IMR-90 (cell line): Measurements from ENCODE around the gene COL4A5. TPM values are rescaled to one million over a fixed set of nuclear protein-coding genes. Genes with fewer than 3 reads are reported as not detected.

Source experiments
- ATAC-seq: fragments of 200-7000 bp; cut with Tn5 transposase; 2 replicates; pipeline ENCODE4 v1.9.1; 2020; ENCODE audit warnings: low read depth, mild to moderate bottlenecking, moderate library complexity
- BruUV-seq: library from RNA; stranded (reverse); fragments of 400-500 nt; replicated peaks from 2 replicates; lab custom pipeline; 2021; lab: Mats Ljungman, UMichigan
- CTCF ChIA-PET: fragments of 300-600 bp; formaldehyde crosslinking; extraction: SDS; loops from one replicate; lab custom pipeline; 2021; ENCODE audit warnings: antibody characterized with exemption; lab: Yijun Ruan, JAX
- POLR2A ChIA-PET: fragments of 300-600 bp; sonication (Branson Sonifier 250); formaldehyde crosslinking; loops from one replicate; lab custom pipeline; 2022; ENCODE audit warnings: antibody characterized with exemption; ENCODE audit not compliant: unreplicated experiment; lab: Charles Lee
- DNase-seq: peaks from one replicate; pipeline ENCODE4 v3.0.0; 2013
- H2AFZ ChIP-seq: replicated peaks from 2 replicates; pipeline ENCODE3; 2013; ENCODE audit warnings: low read length, mild to moderate bottlenecking; ENCODE audit not compliant: poor library complexity
- H2AK5ac ChIP-seq: 2 replicates; pipeline ENCODE4 v1.6.1; 2013; ENCODE audit warnings: low read depth, low read length, inconsistent platforms
- H2AK9ac ChIP-seq: replicated peaks from 2 replicates; pipeline ENCODE3; 2013; ENCODE audit warnings: mild to moderate bottlenecking, low read depth, low read length, moderate library complexity; ENCODE audit not compliant: poor library complexity
- H2BK120ac ChIP-seq: 2 replicates; pipeline ENCODE4 v1.6.1; 2013; ENCODE audit warnings: low read depth, low read length, inconsistent platforms
- H2BK15ac ChIP-seq: 3 replicates; pipeline ENCODE4 v1.6.1; 2013; ENCODE audit warnings: low read depth, low read length, inconsistent platforms
- H2BK20ac ChIP-seq: 2 replicates; pipeline ENCODE4 v1.6.1; 2013; ENCODE audit warnings: low read depth, mild to moderate bottlenecking, inconsistent platforms, low read length, moderate library complexity
- H2BK5ac ChIP-seq: 2 replicates; pipeline ENCODE4 v1.6.1; 2013; ENCODE audit warnings: mild to moderate bottlenecking, low read depth, low read length, inconsistent platforms; ENCODE audit not compliant: poor library complexity, severe bottlenecking
- H3K14ac ChIP-seq: replicated peaks from 2 replicates; pipeline ENCODE4 v1.6.1; 2013; ENCODE audit warnings: low read depth, low read length, inconsistent platforms
- H3K18ac ChIP-seq: 2 replicates; pipeline ENCODE4 v1.6.1; 2013; ENCODE audit warnings: low read depth, low read length, control low read depth
- H3K23ac ChIP-seq: 2 replicates; pipeline ENCODE4 v1.6.1; 2013; ENCODE audit warnings: low read depth, low read length, inconsistent platforms
- H3K27ac ChIP-seq: 2 replicates; pipeline ENCODE4 v1.5.1; 2013; ENCODE audit warnings: mild to moderate bottlenecking, control low read depth, low read length; ENCODE audit not compliant: insufficient read depth
- H3K27me3 ChIP-seq: 2 replicates; pipeline ENCODE4 v1.6.1; 2013; ENCODE audit warnings: low read length; ENCODE audit not compliant: control insufficient read depth, insufficient read depth
- H3K36me3 ChIP-seq: 2 replicates; pipeline ENCODE4 v1.6.1; 2013; ENCODE audit warnings: low read length, mixed read lengths; ENCODE audit not compliant: control insufficient read depth, insufficient read depth
- H3K4ac ChIP-seq: 2 replicates; pipeline ENCODE4 v1.6.1; 2013; ENCODE audit warnings: low read depth, low read length, inconsistent platforms
- H3K4me1 ChIP-seq: 2 replicates; pipeline ENCODE4 v1.6.1; 2013; ENCODE audit warnings: low read length, mixed read lengths; ENCODE audit not compliant: control insufficient read depth, insufficient read depth
- H3K4me2 ChIP-seq: 2 replicates; pipeline ENCODE4 v1.6.1; 2013; ENCODE audit warnings: low read depth, mild to moderate bottlenecking, control low read depth, low read length, moderate library complexity
- H3K4me3 ChIP-seq: 2 replicates; pipeline ENCODE4 v1.5.1; 2013; ENCODE audit warnings: low read depth, mild to moderate bottlenecking, control low read depth, low read length, moderate library complexity; ENCODE audit not compliant: insufficient read depth
- H3K56ac ChIP-seq: 2 replicates; pipeline ENCODE4 v1.6.1; 2013; ENCODE audit warnings: low read length, inconsistent platforms; ENCODE audit not compliant: insufficient read depth; ENCODE audit errors: extremely low read depth
- H3K79me1 ChIP-seq, 2 experiments: 2 replicates each; pipeline ENCODE4 v1.6.1; 2013; ENCODE audit warnings: low read length in 2 of 2, inconsistent platforms in 1 of 2, low read depth in 1 of 2
- H3K9ac ChIP-seq: 2 replicates; pipeline ENCODE4 v1.6.1; 2013; ENCODE audit warnings: low read depth, low read length, control low read depth
- H3K9me1 ChIP-seq: 2 replicates; pipeline ENCODE4 v1.6.1; 2013; ENCODE audit warnings: low read length, inconsistent platforms; ENCODE audit not compliant: insufficient read depth
- H3K9me3 ChIP-seq: 2 replicates; pipeline ENCODE4 v1.6.1; 2013; ENCODE audit warnings: low read length; ENCODE audit not compliant: control insufficient read depth, insufficient read depth
- H4K20me1 ChIP-seq: 2 replicates; pipeline ENCODE4 v1.6.1; 2013; ENCODE audit warnings: low read length, inconsistent platforms; ENCODE audit not compliant: insufficient read depth
- H4K5ac ChIP-seq: 2 replicates; pipeline ENCODE4 v1.6.1; 2013; ENCODE audit warnings: mild to moderate bottlenecking, low read depth, low read length, control low read depth
- H4K8ac ChIP-seq, 2 experiments: 2 replicates each; pipeline ENCODE4 v1.6.1; 2013; ENCODE audit warnings: low read depth in 2 of 2, low read length in 2 of 2, control low read depth in 1 of 2, inconsistent platforms in 1 of 2
- H4K91ac ChIP-seq: 2 replicates; pipeline ENCODE4 v1.6.1; 2013; ENCODE audit warnings: low read depth, low read length, inconsistent platforms; ENCODE audit not compliant: insufficient read depth
- BHLHE40 ChIP-seq: fragments of 150-350 bp; IDR thresholded peaks from 2 replicates; pipeline ENCODE4 v1.6.1; 2016; ENCODE audit warnings: mild to moderate bottlenecking, low read depth, low read length
- CEBPB ChIP-seq: IDR thresholded peaks from 2 replicates; pipeline ENCODE4 v1.6.1; 2012; ENCODE audit warnings: low read depth, low read length, improper control_type of control experiment
- CHD1 ChIP-seq: IDR thresholded peaks from 2 replicates; pipeline ENCODE4 v1.6.1; 2012; ENCODE audit warnings: low read depth, low read length, improper control_type of control experiment
- CTCF ChIP-seq: conservative IDR thresholded peaks from 2 replicates; pipeline ENCODE4 v1.5.1; 2012; ENCODE audit warnings: mild to moderate bottlenecking, low read depth, low read length, improper control_type of control experiment
- ELK1 ChIP-seq: fragments of 150-350 bp; IDR thresholded peaks from 2 replicates; pipeline ENCODE4 v1.6.1; 2016; ENCODE audit warnings: low read depth, mild to moderate bottlenecking, low read length, moderate library complexity, borderline replicate concordance
- FOS ChIP-seq: fragments of 150-350 bp; IDR thresholded peaks from 2 replicates; pipeline ENCODE4 v1.6.1; 2016; ENCODE audit warnings: low read depth, low read length
- MAFK ChIP-seq: IDR thresholded peaks from 2 replicates; pipeline ENCODE4 v1.6.1; 2012; ENCODE audit warnings: low read depth, low read length, improper control_type of control experiment
- MAZ ChIP-seq: IDR thresholded peaks from 2 replicates; pipeline ENCODE4 v1.6.1; 2012; ENCODE audit warnings: low read depth, mild to moderate bottlenecking, low read length, improper control_type of control experiment, moderate library complexity, borderline replicate concordance
- MXI1 ChIP-seq: IDR thresholded peaks from 2 replicates; pipeline ENCODE4 v1.6.1; 2012; ENCODE audit warnings: low read depth, mild to moderate bottlenecking, low read length, moderate library complexity, borderline replicate concordance
- NFE2L2 ChIP-seq: fragments of 150-350 bp; IDR thresholded peaks from 2 replicates; pipeline ENCODE4 v1.6.1; 2016; ENCODE audit warnings: low read depth, mild to moderate bottlenecking, low read length
- POLR2A ChIP-seq: IDR thresholded peaks from 2 replicates; pipeline ENCODE4 v1.6.1; 2012; ENCODE audit warnings: mild to moderate bottlenecking, low read depth, low read length
- RAD21 ChIP-seq: IDR thresholded peaks from 2 replicates; pipeline ENCODE4 v1.6.1; 2012; ENCODE audit warnings: low read length, improper control_type of control experiment
- RCOR1 ChIP-seq: IDR thresholded peaks from 2 replicates; pipeline ENCODE4 v1.6.1; 2012; ENCODE audit warnings: mild to moderate bottlenecking, low read length, improper control_type of control experiment; ENCODE audit not compliant: insufficient replicate concordance
- RFX5 ChIP-seq: IDR thresholded peaks from 2 replicates; pipeline ENCODE4 v1.8.0; 2012; ENCODE audit warnings: low read depth, mild to moderate bottlenecking, low read length, moderate library complexity
- SMC3 ChIP-seq: fragments of 150-350 bp; IDR thresholded peaks from 2 replicates; pipeline ENCODE4 v1.6.1; 2016; ENCODE audit warnings: low read depth, mild to moderate bottlenecking, antibody characterized with exemption, low read length, moderate library complexity
- USF2 ChIP-seq: fragments of 150-350 bp; IDR thresholded peaks from 2 replicates; pipeline ENCODE4 v1.6.1; 2017; ENCODE audit warnings: mild to moderate bottlenecking, antibody characterized with exemption, low read length, low read depth
- WGBS, 2 experiments: methylation state at CpG; one replicate each; pipeline versions ENCODE4 v1.1.5 to v1.1.7; 2013; ENCODE audit warnings: missing lambda C conversion rate in 2 of 2; ENCODE audit not compliant: insufficient read length in 1 of 2; ENCODE audit errors: extremely low coverage in 2 of 2; 5-methylcytosine and 5-hydroxymethylcytosine counted together
- dilution Hi-C: fragments of 300-500 bp; cut with HindIII; formaldehyde crosslinking; loops from one replicate; pipeline ENCODE4 v1.14.3; 2018; ENCODE audit warnings: low sequenced_read_pairs; ENCODE audit not compliant: unreplicated experiment
- in situ Hi-C: fragments of 300-500 bp; cut with MboI; formaldehyde crosslinking; loops from 3 replicates; pipeline ENCODE4 v1.14.3; 2019; ENCODE audit warnings: low sequenced_read_pairs, inconsistent platforms, mixed read lengths
- intact Hi-C: fragments of 100-400 bp; cut with micrococcal nuclease; formaldehyde crosslinking; loops from 2 replicates; pipeline ENCODE4 v1.10.0; 2022
- polyA plus RNA-seq, 3 experiments: library from polyadenylated mRNA; depleted of rRNA; stranded (reverse); fragments of >200 nt; gene quantifications; 2 replicates each; pipeline ENCODE4 v1.2.3, GENCODE V29; 2012; ENCODE audit warnings: low replicate concordance in 1 of 3
- total RNA-seq: library from RNA; depleted of rRNA; stranded (reverse); fragments of >200 nt; gene quantifications from 2 replicates; pipeline ENCODE4 v1.2.3, GENCODE V29; 2012

COL4A5 gene
- total and polyA plus RNA-seq, 2 of the 4 experiments (the other 2 are of a cell fraction): 16.3 to 26.6 TPM

GRCh38 chrX:108557580-108557979 is 117.9 kb downstream of the COL4A5 start:
- H3K4me3 ChIP-seq: no peak overlapping the region
- H3K56ac ChIP-seq: no peak overlapping the region
- H3K23ac ChIP-seq: no peak overlapping the region
- no peak overlapping the region for H3K18ac ChIP-seq
- no peaks in the 10 kb centered on the region for H3K79me1 ChIP-seq
- no peak overlapping the region for H4K5ac ChIP-seq
- no peak overlapping the region for H2AK9ac ChIP-seq
- no peak overlapping the region for H4K8ac ChIP-seq
- peaks cover 7% of the 10 kb centered on the region for H3K36me3 ChIP-seq
- no peak overlapping the region for H3K9ac ChIP-seq
- DNase-seq (no peak), ATAC-seq (no peak)
- intact Hi-C loops (no loop called here), dilution Hi-C loops (no loop called here), in situ Hi-C loops (loop anchor here (10.0 kb wide), 1 partner anchor 333 kb away; no protein-coding TSS in a partner anchor)
- H4K20me1 ChIP-seq: no peaks in the 10 kb centered on the region
- no TSS peak for BruUV-seq
- H2AK5ac ChIP-seq: no peak overlapping the region
- H3K4me1 ChIP-seq: no peaks in the 10 kb centered on the region
- H3K14ac ChIP-seq: no peak overlapping the region
- no peak overlapping the region for H3K4ac ChIP-seq
- H2AFZ ChIP-seq: no peak overlapping the region
- ChIA-PET POLR2A (no interaction called here), CTCF (no interaction called here)
- peaks cover 2% of the 10 kb centered on the region; the same call in 1 of the 2 replicates for H3K27me3 ChIP-seq
- no peaks in the 10 kb centered on the region for H3K9me1 ChIP-seq
- H2BK120ac ChIP-seq: no peak overlapping the region
- TF ChIP-seq CTCF (no peak), FOS (no peak), SMC3 (no peak), CEBPB (no peak), BHLHE40 (no peak), MAZ (no peak), MXI1 (no peak), MAFK (no peak), ELK1 (no peak), CHD1 (no peak), USF2 (no peak), NFE2L2 (no peak), RFX5 (no peak), RAD21 (no peak), RCOR1 (no peak), POLR2A (no peak)
- no peak overlapping the region for H2BK15ac ChIP-seq
- H3K27ac ChIP-seq: no peak overlapping the region
- no CpG with 5 or more reads among the region's 4 CpGs for WGBS, 2 experiments
- no peaks in the 10 kb centered on the region for H3K9me3 ChIP-seq
- H2BK5ac ChIP-seq: no peak overlapping the region
- H3K4me2 ChIP-seq: no peak overlapping the region
- H2BK20ac ChIP-seq: no peak overlapping the region
- H4K91ac ChIP-seq: no peak overlapping the region
